HepG2 (cell line): ENCODE measurements around the gene SYT7. TPM values are rescaled to one million over a fixed set of nuclear protein-coding genes. Genes with fewer than 3 reads are reported as not detected.
"Not testable (repeated sequence)": the region's sequence is repeated elsewhere in the genome, so short reads cannot be mapped to it uniquely, and the experiment has no call there.

ENCODE experiments used
- ATAC-seq: fragments of 200-7000 bp; cut with Tn5 transposase; 3 replicates; pipeline ENCODE4 v1.9.1; 2020; ENCODE audit warnings: mild to moderate bottlenecking, moderate library complexity
- BruUV-seq: library from RNA; stranded (reverse); fragments of 400-500 nt; replicated peaks from 2 replicates; lab custom pipeline; 2021; lab: Mats Ljungman, UMichigan
- CTCF ChIA-PET: fragments of 300-600 bp; formaldehyde crosslinking; extraction: SDS; loops from one replicate; lab custom pipeline; 2021; ENCODE audit warnings: low total read pairs, inconsistent platforms, low intra/inter-chr PET ratio; lab: Yijun Ruan, JAX
- POLR2A ChIA-PET: fragments of 350-600 bp; sonication (Branson Sonifier 250); formaldehyde crosslinking; loops from one replicate; lab custom pipeline; 2020; ENCODE audit warnings: antibody characterized with exemption, inconsistent platforms; lab: Yijun Ruan, JAX
- DNase-seq: peaks from one replicate; pipeline ENCODE4 v3.0.0-alpha.2; 2015; ENCODE audit warnings: low spot score
- FAIRE-seq: peaks from 3 replicates; lab custom pipeline; 2011; peaks lifted over from hg19 to GRCh38; lab: Jason Lieb, UNC
- H2AFZ ChIP-seq: one replicate; pipeline ENCODE4 v1.6.1; 2011; ENCODE audit warnings: low read length, inconsistent platforms
- H3K27ac ChIP-seq: fragments of 300-600 bp; 3 replicates; pipeline ENCODE4 v1.8.0; 2011; ENCODE audit warnings: mixed run types, mild to moderate bottlenecking, mixed read lengths, low read length, inconsistent platforms; ENCODE audit not compliant: insufficient read depth; ENCODE audit errors: extremely low read length
- H3K27me3 ChIP-seq, 2 experiments: fragments of 200-600 bp in 1 of 2; 2 replicates in 1 of 2; 3 replicates in 1 of 2; pipeline versions ENCODE4 v1.6.0 to v1.8.0; 2011; ENCODE audit warnings: low read length in 2 of 2, mild to moderate bottlenecking in 2 of 2, moderate library complexity in 2 of 2, inconsistent platforms in 1 of 2; ENCODE audit not compliant: insufficient read depth in 2 of 2, control insufficient read depth in 1 of 2
- H3K36me3 ChIP-seq, 2 experiments: fragments of 200-600 bp in 1 of 2; replicated peaks in 1 of 2; 2 replicates in 1 of 2; 3 replicates in 1 of 2; pipeline versions ENCODE4 v1.5.1 to v1.8.0; 2011; ENCODE audit warnings: low read length in 2 of 2, inconsistent platforms in 1 of 2; ENCODE audit not compliant: insufficient read depth in 2 of 2, control insufficient read depth in 1 of 2
- H3K4me1 ChIP-seq: 2 replicates; pipeline ENCODE4 v1.5.1; 2012; ENCODE audit warnings: low read length, inconsistent platforms; ENCODE audit not compliant: insufficient read depth
- H3K4me2 ChIP-seq: 2 replicates; pipeline ENCODE4 v1.6.0; 2011; ENCODE audit warnings: low read depth, low read length, inconsistent platforms
- H3K4me3 ChIP-seq, 3 experiments: fragments of 200-600 bp in 1 of 3; sonication (generic), shearing (Covaris generic) in 1 of 3; replicated peaks in 1 of 3; 2 replicates each; pipeline ENCODE4 v1.5.1; 2011 to 2016; ENCODE audit warnings: low read length in 3 of 3, inconsistent platforms in 2 of 3, low read depth in 2 of 3, mild to moderate bottlenecking in 2 of 3, control low read depth in 1 of 3, mixed read lengths in 1 of 3; ENCODE audit not compliant: insufficient read depth in 1 of 3
- H3K79me2 ChIP-seq: one replicate; pipeline ENCODE4 v1.6.1; 2011; ENCODE audit warnings: low read length, inconsistent platforms; ENCODE audit not compliant: insufficient read depth
- H3K9ac ChIP-seq: 2 replicates; pipeline ENCODE4 v1.6.0; 2011; ENCODE audit warnings: mild to moderate bottlenecking, low read depth, low read length, inconsistent platforms; ENCODE audit not compliant: insufficient read depth
- H3K9me3 ChIP-seq: 2 replicates; pipeline ENCODE4 v1.5.1; 2012; ENCODE audit warnings: mild to moderate bottlenecking, low read length
- H4K20me1 ChIP-seq: 2 replicates; pipeline ENCODE4 v1.6.0; 2011; ENCODE audit warnings: inconsistent platforms, mild to moderate bottlenecking, low read length, moderate library complexity; ENCODE audit not compliant: insufficient read depth
- AGO1 ChIP-seq: fragments of 200-400 bp; formaldehyde crosslinking; IDR thresholded peaks from 2 replicates; pipeline ENCODE4 v1.6.1; 2017; ENCODE audit warnings: mild to moderate bottlenecking, low read depth, low read length, moderate library complexity; ENCODE audit not compliant: poor library complexity, severe bottlenecking
- FOSL2 ChIP-seq: sonication (generic); formaldehyde crosslinking; IDR thresholded peaks from 2 replicates; pipeline ENCODE4 v1.4.0; 2020; ENCODE audit warnings: missing genetic modification reagents
- HOXA3 ChIP-seq: sonication (generic); formaldehyde crosslinking; IDR thresholded peaks from 2 replicates; pipeline ENCODE4 v1.5.0; 2020; ENCODE audit warnings: missing genetic modification reagents
- MEF2D ChIP-seq: sonication (generic); formaldehyde crosslinking; IDR thresholded peaks from 2 replicates; pipeline ENCODE4 v1.5.1; 2020; ENCODE audit warnings: mild to moderate bottlenecking, missing genetic modification reagents
- MTA1 ChIP-seq: sonication (generic); formaldehyde crosslinking; IDR thresholded peaks from 2 replicates; pipeline ENCODE4 v1.4.0; 2020; ENCODE audit warnings: missing genetic modification reagents, mild to moderate bottlenecking, borderline replicate concordance
- PCBP1 ChIP-seq: fragments of 200-400 bp; formaldehyde crosslinking; IDR thresholded peaks from 2 replicates; pipeline ENCODE4 v1.6.1; 2017; ENCODE audit warnings: mild to moderate bottlenecking, low read depth, low read length, borderline replicate concordance
- STAG1 ChIP-seq: sonication (generic); formaldehyde crosslinking; IDR thresholded peaks from 2 replicates; pipeline ENCODE4 v1.4.0; 2020; ENCODE audit warnings: missing genetic modification reagents
- ZFP82 ChIP-seq: sonication (generic); formaldehyde crosslinking; IDR thresholded peaks from 2 replicates; pipeline ENCODE4 v1.5.1; 2020; ENCODE audit warnings: mild to moderate bottlenecking, missing genetic modification reagents, borderline replicate concordance
- ZNF607 ChIP-seq: sonication (generic); formaldehyde crosslinking; IDR thresholded peaks from 2 replicates; pipeline ENCODE4 v1.5.1; 2020; ENCODE audit warnings: missing genetic modification reagents, mild to moderate bottlenecking, borderline replicate concordance
- ZXDC ChIP-seq: sonication (generic); formaldehyde crosslinking; IDR thresholded peaks from 2 replicates; pipeline ENCODE4 v1.5.0; 2020; ENCODE audit warnings: mild to moderate bottlenecking, missing genetic modification reagents
- WGBS: methylation state at CpG from one replicate; pipeline ENCODE4 v1.1.6; 2017; ENCODE audit warnings: low lambda C conversion rate; 5-methylcytosine and 5-hydroxymethylcytosine counted together
- in situ Hi-C: cut with HindIII; loops from 2 replicates; pipeline ENCODE4 v1.10.0; 2017; ENCODE audit warnings: low pct_unique_long_range_greater_than_20kb; ENCODE audit not compliant: extremely low pct_ligation_motif_present
- intact Hi-C: fragments of 100-400 bp; cut with micrococcal nuclease; formaldehyde crosslinking; loops from one replicate; pipeline ENCODE4 v1.10.0; 2022; ENCODE audit not compliant: unreplicated experiment
- polyA plus RNA-seq, 8 experiments: library from polyadenylated mRNA; depleted of rRNA in 3 of 8; stranded (reverse) in 7 of 8; unstranded in 1 of 8; fragments of >200 nt; fragmentation: Illumina TruSeq in 4 of 8; extraction: Trizol in 4 of 8; gene quantifications; 2 replicates each; pipeline versions ENCODE4 v1.2.1 to v1.2.3, GENCODE V29; 2011 to 2016; ENCODE audit warnings: low read depth in 4 of 8, missing spikeins in 1 of 8, mixed read lengths in 1 of 8; ENCODE audit not compliant: insufficient read depth in 1 of 8
- total RNA-seq, 5 experiments: library from RNA; depleted of rRNA; stranded (reverse); fragments of >200 nt; fragmentation: Illumina TruSeq; extraction: Trizol; gene quantifications; 2 replicates each; pipeline ENCODE4 v1.2.3, GENCODE V29; 2016; ENCODE audit warnings: low read depth in 1 of 5
- TF ChIP-seq, protein P1 (sequence below): sonication (generic); formaldehyde crosslinking; IDR thresholded peaks from 2 replicates; pipeline ENCODE4 v1.9.0; 2022; ENCODE audit warnings: missing genetic modification reagents, mild to moderate bottlenecking, borderline replicate concordance

SYT7 gene
- total and polyA plus RNA-seq, 2 of the 13 experiments (the other 11 are each of a cell fraction or from before 2014, with no cell fraction given): 1.4 to 4.4 TPM

GRCh38 chr11:61479360-61480058 lies 101.4 kb downstream of the SYT7 start:
- intact Hi-C loops, H3K4me3 ChIP-seq, BruUV-seq, H2AFZ ChIP-seq, DNase-seq, H3K9ac ChIP-seq, H3K9me3 ChIP-seq, FAIRE-seq, H3K27ac ChIP-seq, ATAC-seq, H3K79me2 ChIP-seq, H4K20me1 ChIP-seq, H3K36me3 ChIP-seq, H3K4me2 ChIP-seq: not testable (repeated sequence)
- peaks cover 2 to 25% of the 10 kb centered on the region in 2 experiments; a peak in 4 of 5 replicates for H3K27me3 ChIP-seq
- 75% methylated on average over 10 of the region's 11 CpGs for WGBS
- POLR2A ChIA-PET: interaction anchor here (1.0 kb wide), 1 partner anchor 9 kb away, joined by 3 read pairs; no protein-coding TSS in a partner anchor
- in situ Hi-C loops: loop anchor here (5.0 kb wide), 2 partner anchors 38 to 158 kb away; no protein-coding TSS in a partner anchor
- CTCF ChIA-PET: interaction anchor here (5.8 kb wide), 1 partner anchor 36 kb away, joined by 87 read pairs; no protein-coding TSS in a partner anchor
- H3K4me1 ChIP-seq: peaks cover 34% of the 10 kb centered on the region

- Histone ChIP-seq H3K9me3 (no peaks in the 10 kb centered on the region), H4K20me1 (no peaks in the 10 kb centered on the region), H2AFZ (no peak overlapping the region), H3K9ac (no peak overlapping the region), H3K36me3 (no peaks in the 10 kb centered on the region), H3K4me2 (peak overlapping the region; percentile 30; the same call in 1 of the 2 replicates), H3K79me2 (no peaks in the 10 kb centered on the region), H3K4me1 (peaks cover 27% of the 10 kb centered on the region), H3K27ac (no peak overlapping the region), H3K27me3 (peaks cover 2 to 22% of the 10 kb centered on the region in 2 experiments; a peak in 4 of 5 replicates), H3K4me3 (no peak overlapping the region)
- DNase-seq (no peak), FAIRE-seq (no peak), ATAC-seq (peak; percentile 41)
- 0% methylated on average over 2 of the region's 18 CpGs for WGBS
- in situ Hi-C loops (loop anchor here (5.0 kb wide), 2 partner anchors 40 to 160 kb away; no protein-coding TSS in a partner anchor), intact Hi-C loops (loop anchor here (1.0 to 2.0 kb wide), 3 partner anchors 40 to 161 kb away; no protein-coding TSS in a partner anchor)
- no TSS peak for BruUV-seq
- CTCF ChIA-PET: interaction anchor here (0.8 to 5.8 kb wide), 5 partner anchors 38 to 160 kb away, joined by 3 to 87 read pairs (median 5); no protein-coding TSS in a partner anchor
- POLR2A ChIA-PET: no interaction called here
- TF ChIP-seq ZXDC (CRISPR knock-in tag): 0 out of 2 replicates have a peak, but pooled peaks have one; percentile 54
- peak; percentile 16; the same call in 1 of the 2 replicates for TF ChIP-seq HOXA3 (CRISPR knock-in tag)
- TF ChIP-seq AGO1: peak; percentile 39
- TF ChIP-seq ZNF607 (CRISPR knock-in tag): no peak
- 0 out of 2 replicates have a peak, but pooled peaks have one; percentile 31 for TF ChIP-seq PCBP1
- no peak for TF ChIP-seq FOSL2 (CRISPR knock-in tag)
- TF ChIP-seq, protein P1, sequence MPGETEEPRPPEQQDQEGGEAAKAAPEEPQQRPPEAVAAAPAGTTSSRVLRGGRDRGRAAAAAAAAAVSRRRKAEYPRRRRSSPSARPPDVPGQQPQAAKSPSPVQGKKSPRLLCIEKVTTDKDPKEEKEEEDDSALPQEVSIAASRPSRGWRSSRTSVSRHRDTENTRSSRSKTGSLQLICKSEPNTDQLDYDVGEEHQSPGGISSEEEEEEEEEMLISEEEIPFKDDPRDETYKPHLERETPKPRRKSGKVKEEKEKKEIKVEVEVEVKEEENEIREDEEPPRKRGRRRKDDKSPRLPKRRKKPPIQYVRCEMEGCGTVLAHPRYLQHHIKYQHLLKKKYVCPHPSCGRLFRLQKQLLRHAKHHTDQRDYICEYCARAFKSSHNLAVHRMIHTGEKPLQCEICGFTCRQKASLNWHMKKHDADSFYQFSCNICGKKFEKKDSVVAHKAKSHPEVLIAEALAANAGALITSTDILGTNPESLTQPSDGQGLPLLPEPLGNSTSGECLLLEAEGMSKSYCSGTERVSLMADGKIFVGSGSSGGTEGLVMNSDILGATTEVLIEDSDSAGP (CRISPR knock-in tag): peak; percentile 47; the same call in 1 of the 2 replicates
- no peak for TF ChIP-seq ZFP82
- TF ChIP-seq STAG1 (CRISPR knock-in tag): peak; percentile 91
- no peak for TF ChIP-seq MEF2D
- TF ChIP-seq MTA1: 0 out of 2 replicates have a peak, but pooled peaks have one; percentile 31
These were observed 103.1 kb downstream of the SYT7 start for GRCh38 chr11:61477727-61478148.
